ENCODE results near the gene MAPRE2.

MAPRE2 gene

GRCh38 chr18:35131387-35132020 lies 90.3 kb downstream of the MAPRE2 start:
- Histone ChIP-seq H3K9me3 (ENCODE audit: control insufficient read depth in 2 of 2, low read length in 2 of 2) (no peaks in the 10 kb centered on the region), H3K27me3 (ENCODE audit: control insufficient read depth in 2 of 2, insufficient read depth in 2 of 2, low read length in 2 of 2) (no peaks in the 10 kb centered on the region), H3K27ac (ENCODE audit: low read depth in 2 of 2, low read length in 2 of 2) (no peak overlapping the region), H3K4me3 (ENCODE audit: low read length in 2 of 2) (no peak overlapping the region), H3K4me1 (ENCODE audit: control insufficient read depth in 2 of 2, insufficient read depth in 2 of 2, low read length in 2 of 2) (no peaks in the 10 kb centered on the region), H3K9ac (ENCODE audit: low read depth in 1 of 2, low read length in 2 of 2) (no peak overlapping the region), H3K36me3 (ENCODE audit: control insufficient read depth in 2 of 2, insufficient read depth in 2 of 2, low read length in 2 of 2) (peaks cover 51 to 56% of the 10 kb centered on the region in 2 donors)

GRCh38 chr18:35132021-35132902 lies 91.0 kb downstream of the MAPRE2 start:
- Histone ChIP-seq H3K4me1 (ENCODE audit: control insufficient read depth in 2 of 2, insufficient read depth in 2 of 2, low read length in 2 of 2) (no peaks in the 10 kb centered on the region), H3K27ac (ENCODE audit: low read depth in 2 of 2, low read length in 2 of 2) (no peak overlapping the region), H3K9ac (ENCODE audit: low read depth in 1 of 2, low read length in 2 of 2) (no peak overlapping the region), H3K9me3 (ENCODE audit: control insufficient read depth in 2 of 2, low read length in 2 of 2) (no peaks in the 10 kb centered on the region), H3K36me3 (ENCODE audit: control insufficient read depth in 2 of 2, insufficient read depth in 2 of 2, low read length in 2 of 2) (peaks cover 47 to 57% of the 10 kb centered on the region in 2 donors), H3K27me3 (ENCODE audit: control insufficient read depth in 2 of 2, insufficient read depth in 2 of 2, low read length in 2 of 2) (no peaks in the 10 kb centered on the region), H3K4me3 (ENCODE audit: low read length in 2 of 2) (no peak overlapping the region)

GRCh38 chr18:35134190-35134730 lies 93.0 kb downstream of the MAPRE2 start:
- Histone ChIP-seq H3K27ac (ENCODE audit: low read depth in 2 of 2, low read length in 2 of 2) (no peak overlapping the region), H3K9ac (ENCODE audit: low read depth in 1 of 2, low read length in 2 of 2) (no peak overlapping the region), H3K36me3 (ENCODE audit: control insufficient read depth in 2 of 2, insufficient read depth in 2 of 2, low read length in 2 of 2) (peaks cover 42 to 44% of the 10 kb centered on the region in 2 donors), H3K4me1 (ENCODE audit: control insufficient read depth in 2 of 2, insufficient read depth in 2 of 2, low read length in 2 of 2) (no peaks in the 10 kb centered on the region), H3K9me3 (ENCODE audit: control insufficient read depth in 2 of 2, low read length in 2 of 2) (no peaks in the 10 kb centered on the region), H3K27me3 (ENCODE audit: control insufficient read depth in 2 of 2, insufficient read depth in 2 of 2, low read length in 2 of 2) (no peaks in the 10 kb centered on the region), H3K4me3 (ENCODE audit: low read length in 2 of 2) (no peak overlapping the region)

GRCh38 chr18:35134791-35135531 lies 93.7 kb downstream of the MAPRE2 start:
- Histone ChIP-seq H3K9me3 (ENCODE audit: control insufficient read depth in 2 of 2, low read length in 2 of 2) (no peaks in the 10 kb centered on the region), H3K27ac (ENCODE audit: low read depth in 2 of 2, low read length in 2 of 2) (no peak overlapping the region), H3K4me3 (ENCODE audit: low read length in 2 of 2) (no peak overlapping the region), H3K27me3 (ENCODE audit: control insufficient read depth in 2 of 2, insufficient read depth in 2 of 2, low read length in 2 of 2) (no peaks in the 10 kb centered on the region), H3K36me3 (ENCODE audit: control insufficient read depth in 2 of 2, insufficient read depth in 2 of 2, low read length in 2 of 2) (peaks cover 37% of the 10 kb centered on the region in 2 donors), H3K9ac (ENCODE audit: low read depth in 1 of 2, low read length in 2 of 2) (no peak overlapping the region), H3K4me1 (ENCODE audit: control insufficient read depth in 2 of 2, insufficient read depth in 2 of 2, low read length in 2 of 2) (no peaks in the 10 kb centered on the region)

- Histone ChIP-seq H3K27me3 (ENCODE audit: control insufficient read depth in 2 of 2, insufficient read depth in 2 of 2, low read length in 2 of 2) (no peaks in the 10 kb centered on the region), H3K9me3 (ENCODE audit: control insufficient read depth in 2 of 2, low read length in 2 of 2) (no peaks in the 10 kb centered on the region), H3K4me3 (ENCODE audit: low read length in 2 of 2) (no peak overlapping the region), H3K4me1 (ENCODE audit: control insufficient read depth in 2 of 2, insufficient read depth in 2 of 2, low read length in 2 of 2) (no peaks in the 10 kb centered on the region), H3K36me3 (ENCODE audit: control insufficient read depth in 2 of 2, insufficient read depth in 2 of 2, low read length in 2 of 2) (peaks cover 34 to 37% of the 10 kb centered on the region in 2 donors), H3K27ac (ENCODE audit: low read depth in 2 of 2, low read length in 2 of 2) (no peak overlapping the region), H3K9ac (ENCODE audit: low read depth in 1 of 2, low read length in 2 of 2) (no peak overlapping the region)
These were observed 95.0 kb downstream of the MAPRE2 start for GRCh38 chr18:35136248-35136647.

GRCh38 chr18:35136885-35137284 lies 95.7 kb downstream of the MAPRE2 start:
- H3K27ac ChIP-seq (ENCODE audit: low read depth in 2 of 2, low read length in 2 of 2), result no peak overlapping the region
- H3K4me3 ChIP-seq (ENCODE audit: low read length in 2 of 2), result no peak overlapping the region
- H3K36me3 ChIP-seq (ENCODE audit: control insufficient read depth in 2 of 2, insufficient read depth in 2 of 2, low read length in 2 of 2), result peaks cover 32 to 34% of the 10 kb centered on the region in 2 donors
- H3K9ac ChIP-seq (ENCODE audit: low read depth in 1 of 2, low read length in 2 of 2), result no peak overlapping the region
- no peaks in the 10 kb centered on the region for H3K9me3 ChIP-seq (ENCODE audit: control insufficient read depth in 2 of 2, low read length in 2 of 2)
- H3K4me1 ChIP-seq (ENCODE audit: control insufficient read depth in 2 of 2, insufficient read depth in 2 of 2, low read length in 2 of 2), result no peaks in the 10 kb centered on the region
- no peaks in the 10 kb centered on the region for H3K27me3 ChIP-seq (ENCODE audit: control insufficient read depth in 2 of 2, insufficient read depth in 2 of 2, low read length in 2 of 2)

- Histone ChIP-seq H3K9ac (ENCODE audit: low read depth in 1 of 2, low read length in 2 of 2) (no peak overlapping the region), H3K4me3 (ENCODE audit: low read length in 2 of 2) (no peak overlapping the region), H3K9me3 (ENCODE audit: control insufficient read depth in 2 of 2, low read length in 2 of 2) (no peaks in the 10 kb centered on the region), H3K27ac (ENCODE audit: low read depth in 2 of 2, low read length in 2 of 2) (no peak overlapping the region), H3K36me3 (ENCODE audit: control insufficient read depth in 2 of 2, insufficient read depth in 2 of 2, low read length in 2 of 2) (peaks cover 25 to 28% of the 10 kb centered on the region in 2 donors), H3K4me1 (ENCODE audit: control insufficient read depth in 2 of 2, insufficient read depth in 2 of 2, low read length in 2 of 2) (no peaks in the 10 kb centered on the region), H3K27me3 (ENCODE audit: control insufficient read depth in 2 of 2, insufficient read depth in 2 of 2, low read length in 2 of 2) (no peaks in the 10 kb centered on the region)
These were observed 96.4 kb downstream of the MAPRE2 start for GRCh38 chr18:35137632-35138031.

GRCh38 chr18:35138773-35139172 lies 97.6 kb downstream of the MAPRE2 start:
- H3K27me3 ChIP-seq (ENCODE audit: control insufficient read depth in 2 of 2, insufficient read depth in 2 of 2, low read length in 2 of 2), result no peaks in the 10 kb centered on the region
- no peaks in the 10 kb centered on the region for H3K4me1 ChIP-seq (ENCODE audit: control insufficient read depth in 2 of 2, insufficient read depth in 2 of 2, low read length in 2 of 2)
- H3K9ac ChIP-seq (ENCODE audit: low read depth in 1 of 2, low read length in 2 of 2), result no peak overlapping the region
- H3K9me3 ChIP-seq (ENCODE audit: control insufficient read depth in 2 of 2, low read length in 2 of 2), result no peaks in the 10 kb centered on the region
- no peak overlapping the region for H3K27ac ChIP-seq (ENCODE audit: low read depth in 2 of 2, low read length in 2 of 2)
- no peak overlapping the region for H3K4me3 ChIP-seq (ENCODE audit: low read length in 2 of 2)
- H3K36me3 ChIP-seq (ENCODE audit: control insufficient read depth in 2 of 2, insufficient read depth in 2 of 2, low read length in 2 of 2), result peaks cover 17 to 19% of the 10 kb centered on the region in 2 donors

- peaks cover 13 to 18% of the 10 kb centered on the region in 2 donors for H3K36me3 ChIP-seq (ENCODE audit: control insufficient read depth in 2 of 2, insufficient read depth in 2 of 2, low read length in 2 of 2)
- no peaks in the 10 kb centered on the region for H3K27me3 ChIP-seq (ENCODE audit: control insufficient read depth in 2 of 2, insufficient read depth in 2 of 2, low read length in 2 of 2)
- no peaks in the 10 kb centered on the region for H3K9me3 ChIP-seq (ENCODE audit: control insufficient read depth in 2 of 2, low read length in 2 of 2)
- no peak overlapping the region for H3K27ac ChIP-seq (ENCODE audit: low read depth in 2 of 2, low read length in 2 of 2)
- H3K4me3 ChIP-seq (ENCODE audit: low read length in 2 of 2), result no peak overlapping the region
- no peak overlapping the region for H3K9ac ChIP-seq (ENCODE audit: low read depth in 1 of 2, low read length in 2 of 2)
- H3K4me1 ChIP-seq (ENCODE audit: control insufficient read depth in 2 of 2, insufficient read depth in 2 of 2, low read length in 2 of 2), result no peaks in the 10 kb centered on the region
These were observed 98.3 kb downstream of the MAPRE2 start for GRCh38 chr18:35139517-35139916.

Data from mucosa of rectum (tissue), 2 donors.